ENCODE measurements around the gene ITGB1BP2. TPM values are rescaled to one million over a fixed set of nuclear protein-coding genes. Genes with fewer than 3 reads are reported as not detected.

The ITGB1BP2 gene
- 1.4 and 1.5 TPM in 2 replicates for total RNA-seq

GRCh38 chrX:71301195-71301924 is at the start of gene ITGB1BP2:
ITGB1BP2 (plus strand) TSS chrX:71301750; CDS start chrX:71301807, 57 bp downstream.

GRCh38 chrX:71254092-71254963 is 47.2 kb upstream of the ITGB1BP2 start, which contains the start of gene ZMYM3:
ZMYM3 (minus strand) TSS chrX:71254140; CDS start chrX:71253255, 885 bp downstream.

GRCh38 chrX:71283403-71284143 is 18.0 kb upstream of the ITGB1BP2 start, which contains the start of gene NONO:
NONO (plus strand) TSS chrX:71283635; CDS start chrX:71290638, 7,003 bp downstream.

Other genes starting within 250 kb of the ITGB1BP2 start
- 53.7 and 77.9 TPM in 2 replicates for gene SNX12, start 233.4 kb upstream of the ITGB1BP2 start, total RNA-seq
- gene FOXO4, start 205.9 kb upstream of the ITGB1BP2 start, total RNA-seq = 4.8 and 5.5 TPM in 2 replicates
- gene CXorf65, start 195.0 kb upstream of the ITGB1BP2 start, total RNA-seq = not detected in 2 replicates
- gene IL2RG, start 190.2 kb upstream of the ITGB1BP2 start, total RNA-seq = 0.36 TPM in 1 of 2 replicates, not detected in the other
- 13.7 and 32.4 TPM in 2 replicates for gene MED12, start 183.2 kb upstream of the ITGB1BP2 start, total RNA-seq
- under 0.01 and 0.14 TPM in 2 replicates for gene NLGN3, start 156.9 kb upstream of the ITGB1BP2 start, total RNA-seq
- gene GJB1, start 78.5 kb upstream of the ITGB1BP2 start, total RNA-seq = not detected in 2 replicates
- 2.7 and 7.8 TPM in 2 replicates for gene ZMYM3, start 47.6 kb upstream of the ITGB1BP2 start, total RNA-seq
- 297 and 299 TPM in 2 replicates for gene NONO, start 18.1 kb upstream of the ITGB1BP2 start, total RNA-seq
- gene TAF1, start 64.6 kb downstream of the ITGB1BP2 start, total RNA-seq = 32.1 and 64.4 TPM in 2 replicates
- 113 and 118 TPM in 2 replicates for gene OGT, start 231.4 kb downstream of the ITGB1BP2 start, total RNA-seq